GM12891 (cell line): ENCODE results near the gene KCNIP2.
A peak's percentile ranks its signal among the peaks of the same experiment; 100 is the strongest.

ENCODE experiments used
- DNase-seq: peaks from one replicate; pipeline ENCODE4 v3.0.0; 2011; ENCODE audit warnings: low spot score; ENCODE audit not compliant: insufficient read length
- FAIRE-seq: peaks from 2 replicates; lab custom pipeline; 2011; peaks lifted over from hg19 to GRCh38; lab: Jason Lieb, UNC
- PAX5 ChIP-seq: IDR thresholded peaks from 2 replicates; pipeline ENCODE4 v1.6.1; 2011; ENCODE audit warnings: low read length, moderate library complexity, mild to moderate bottlenecking; ENCODE audit not compliant: insufficient read depth, severe bottlenecking
- POLR2A ChIP-seq: IDR thresholded peaks from 2 replicates; pipeline ENCODE4 v1.6.1; 2011; ENCODE audit warnings: low read depth, low read length, control low read depth
- POLR2AphosphoS5 ChIP-seq: IDR thresholded peaks from 2 replicates; pipeline ENCODE4 v1.6.1; 2011; ENCODE audit warnings: low read depth, low read length, control low read depth
- POU2F2 ChIP-seq: IDR thresholded peaks from 2 replicates; pipeline ENCODE4 v1.6.1; 2011; ENCODE audit warnings: low read depth, mild to moderate bottlenecking, control low read depth, low read length, moderate library complexity
- SPI1 ChIP-seq: IDR thresholded peaks from 2 replicates; pipeline ENCODE4 v1.6.1; 2011; ENCODE audit warnings: low read depth, low read length, control low read depth
- TAF1 ChIP-seq: IDR thresholded peaks from 2 replicates; pipeline ENCODE4 v1.6.1; 2011; ENCODE audit warnings: low read depth, low read length, control low read depth

The KCNIP2 gene

GRCh38 chr10:101856626-101857025 is 13.0 kb upstream of the KCNIP2 start:
- no peak for FAIRE-seq
- TF ChIP-seq POLR2A: no peak
- TF ChIP-seq PAX5: no peak
- no peak for TF ChIP-seq SPI1
- no peak for TF ChIP-seq POU2F2
- no peak for TF ChIP-seq TAF1
- no peak for TF ChIP-seq POLR2AphosphoS5

DNA sequence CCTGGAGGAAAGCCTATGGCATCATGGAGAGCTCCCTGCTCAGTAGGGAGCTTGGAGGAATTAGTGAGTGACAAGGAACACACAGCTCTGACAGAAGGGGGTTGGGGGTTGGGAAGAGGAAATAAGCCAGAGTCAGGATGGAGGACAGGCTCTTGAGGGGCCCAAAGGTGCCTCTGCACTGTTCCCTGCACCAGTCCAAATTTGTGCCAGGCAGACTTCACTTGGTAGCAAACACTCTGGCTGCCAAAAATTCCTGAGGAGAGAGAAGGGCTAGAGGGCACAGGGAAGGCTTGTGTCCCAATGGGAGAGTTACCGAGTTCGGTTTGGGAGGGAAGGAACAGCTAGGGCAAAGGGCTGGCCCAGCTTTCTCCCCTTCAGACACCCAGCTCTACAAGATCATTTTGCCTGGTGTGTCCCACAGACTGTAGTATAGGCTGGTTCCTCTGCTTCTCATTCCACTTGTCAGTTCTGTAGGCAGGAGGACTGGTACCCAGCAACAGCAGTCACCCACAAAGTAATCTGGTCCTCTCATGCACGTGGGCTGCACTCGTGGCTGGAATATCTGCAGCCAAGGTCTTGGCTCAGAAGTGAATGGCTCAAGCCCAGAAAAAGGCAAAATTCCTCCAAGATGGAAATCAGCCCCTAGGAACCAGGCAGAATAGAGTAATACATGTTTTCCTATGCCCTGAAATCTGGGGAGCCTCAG is 8.0 kb upstream of the KCNIP2 start:
- TF ChIP-seq POU2F2 (no peak), POLR2A (no peak), PAX5 (no peak), POLR2AphosphoS5 (no peak), SPI1 (no peak), TAF1 (no peak)
- FAIRE-seq: no peak
- DNase-seq: no peak

More at GRCh38 chr10:101856626-101857025, 13.0 kb upstream of the KCNIP2 start:
- DNase-seq: no peak

DNA sequence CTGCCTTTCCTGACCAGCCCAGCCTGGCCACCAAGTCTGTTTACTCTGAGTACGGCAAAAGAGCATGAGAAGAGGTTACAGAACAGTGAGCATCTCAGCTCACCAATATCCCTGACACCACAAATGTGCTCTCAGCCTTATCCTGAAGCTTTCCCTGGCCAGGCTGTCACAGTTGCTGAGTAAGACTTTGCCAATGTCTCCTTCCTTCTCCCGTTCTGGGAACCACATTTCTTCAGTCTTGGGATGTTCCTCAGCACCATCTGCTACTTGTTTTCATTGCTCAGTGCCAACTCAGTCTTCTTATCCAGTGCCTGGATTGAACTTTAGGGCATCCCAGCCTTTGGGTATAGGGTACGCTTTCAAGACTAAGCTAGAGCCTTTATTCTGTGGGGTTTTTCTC is 7.1 kb upstream of the KCNIP2 start:
- FAIRE-seq: no peak
- TF ChIP-seq POU2F2 (no peak), POLR2AphosphoS5 (no peak), PAX5 (no peak), TAF1 (no peak), POLR2A (no peak), SPI1 (no peak)
- DNase-seq: no peak

DNA sequence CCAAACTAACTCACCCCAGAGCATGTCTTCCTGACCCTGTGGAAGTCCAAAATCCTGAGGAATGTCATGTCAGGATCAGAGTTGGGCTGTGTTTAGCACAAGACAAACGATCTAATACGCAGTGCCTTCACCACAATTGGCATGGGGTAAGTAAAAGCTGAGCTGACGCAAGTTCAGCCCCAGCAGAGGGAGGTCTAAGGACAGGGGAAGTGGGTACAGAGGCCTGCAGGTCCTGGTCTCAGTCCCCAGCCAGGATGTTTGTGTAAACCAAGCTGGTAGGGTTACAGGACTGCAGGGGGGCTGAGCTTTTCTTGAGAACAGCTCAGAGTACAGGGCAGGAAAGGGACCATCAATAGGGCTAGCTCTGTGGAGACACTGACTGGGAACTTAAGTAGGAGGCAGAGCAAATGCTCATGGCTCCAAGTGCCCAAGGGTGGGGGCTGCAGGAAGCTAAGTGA is 5.3 kb upstream of the KCNIP2 start:
- DNase-seq (no peak), FAIRE-seq (no peak)
- no peak for TF ChIP-seq POLR2AphosphoS5
- TF ChIP-seq PAX5: no peak
- no peak for TF ChIP-seq POU2F2
- no peak for TF ChIP-seq SPI1
- TF ChIP-seq TAF1: no peak

DNA sequence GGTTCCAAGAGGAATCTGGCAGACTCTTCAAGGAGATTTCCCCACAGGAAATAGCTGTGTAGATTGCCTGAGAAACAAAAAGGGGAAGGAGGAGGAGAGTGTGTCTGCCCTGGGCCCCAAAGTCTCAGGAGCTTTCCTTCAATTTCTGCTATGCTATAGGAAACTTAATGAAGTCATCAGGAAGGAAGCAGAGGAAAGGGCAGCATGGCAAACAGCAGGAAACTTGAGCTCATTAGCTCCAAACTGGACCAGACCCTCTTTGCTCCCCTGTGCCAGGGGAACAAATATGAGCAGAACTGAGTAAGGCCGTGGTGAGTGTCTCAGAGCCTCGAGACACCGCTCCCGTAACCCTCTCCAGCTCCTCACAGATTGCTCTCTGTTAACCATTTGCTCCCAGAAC is 4.8 kb upstream of the KCNIP2 start:
- DNase-seq (no peak), FAIRE-seq (no peak)
- no peak for TF ChIP-seq POLR2A
- TF ChIP-seq POU2F2: no peak
- no peak for TF ChIP-seq PAX5
- no peak for TF ChIP-seq TAF1
- no peak for TF ChIP-seq POLR2AphosphoS5
- TF ChIP-seq SPI1: no peak

- DNase-seq (no peak), FAIRE-seq (no peak)
- no peak for TF ChIP-seq PAX5
- TF ChIP-seq SPI1: no peak
- TF ChIP-seq POU2F2: no peak
- TF ChIP-seq TAF1: no peak
- TF ChIP-seq POLR2A: no peak
- no peak for TF ChIP-seq POLR2AphosphoS5
These were observed 2.3 kb upstream of the KCNIP2 start for GRCh38 chr10:101845893-101846292.

DNA sequence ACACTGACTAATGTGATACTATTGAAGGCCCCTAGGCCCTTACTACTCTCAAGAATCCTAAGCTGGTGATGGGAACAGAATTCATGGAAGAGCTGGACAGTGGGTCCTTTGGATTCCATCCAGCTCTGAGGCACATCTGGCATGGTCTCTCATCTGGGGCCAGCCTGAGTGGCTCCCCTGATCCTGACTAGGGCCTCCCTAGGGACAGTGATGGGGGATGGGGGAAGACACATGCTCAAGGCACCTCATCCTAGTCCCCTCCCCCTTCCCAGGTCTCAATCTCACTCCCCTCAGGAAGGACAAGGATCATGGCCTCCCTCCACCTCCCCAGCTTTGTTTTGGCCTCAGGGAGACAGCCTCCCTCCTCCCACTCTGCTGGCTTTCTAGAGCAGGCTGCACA is 1.8 kb downstream of the KCNIP2 start:
- DNase-seq (no peak), FAIRE-seq (no peak)
- TF ChIP-seq POU2F2 (no peak), TAF1 (no peak), SPI1 (no peak), POLR2A (no peak), PAX5 (no peak)

- DNase-seq: peak; percentile 92
- TF ChIP-seq PAX5: no peak
- peak; percentile 98 for FAIRE-seq
These were observed 2.7 kb downstream of the KCNIP2 start for GRCh38 chr10:101840741-101841453.

GRCh38 chr10:101840102-101840684 is 3.4 kb downstream of the KCNIP2 start:
- TF ChIP-seq POLR2A (no peak), SPI1 (no peak), POU2F2 (no peak), POLR2AphosphoS5 (no peak), TAF1 (no peak), PAX5 (no peak)
- FAIRE-seq (peak; percentile 16), DNase-seq (no peak)
